SJCRH30 (cell line): Measurements from ENCODE around the gene SEC22A. TPM values are rescaled to one million over a fixed set of nuclear protein-coding genes. Genes with fewer than 3 reads are reported as not detected.

ENCODE experiments used
- DNase-seq, 2 experiments: peaks; one replicate each; pipeline ENCODE4 v3.0.0-alpha.2; 2015 to 2020
- H3K27ac ChIP-seq: fragments of 250-450 bp; sonication (Bioruptor Pico); 2 replicates; pipeline ENCODE4 v1.5.1; 2020; ENCODE audit warnings: mild to moderate bottlenecking, moderate library complexity
- H3K27me3 ChIP-seq: fragments of 250-450 bp; sonication (Bioruptor Pico); 2 replicates; pipeline ENCODE4 v1.5.1; 2020; ENCODE audit warnings: mild to moderate bottlenecking, moderate library complexity
- H3K36me3 ChIP-seq: fragments of 250-450 bp; sonication (Bioruptor Pico); 2 replicates; pipeline ENCODE4 v1.5.1; 2020; ENCODE audit warnings: mild to moderate bottlenecking, moderate library complexity
- H3K4me1 ChIP-seq: fragments of 250-450 bp; sonication (Bioruptor Pico); 2 replicates; pipeline ENCODE4 v1.5.1; 2020; ENCODE audit warnings: mild to moderate bottlenecking, moderate library complexity
- H3K4me3 ChIP-seq: fragments of 250-450 bp; sonication (Bioruptor Pico); 2 replicates; pipeline ENCODE4 v1.5.1; 2020; ENCODE audit warnings: mild to moderate bottlenecking, moderate library complexity
- H3K9me3 ChIP-seq: fragments of 250-450 bp; sonication (Bioruptor Pico); replicated peaks from 2 replicates; pipeline ENCODE4 v1.5.1; 2020; ENCODE audit warnings: mild to moderate bottlenecking, moderate library complexity
- total RNA-seq: library from RNA; depleted of rRNA; stranded (reverse); fragments of >200 nt; shearing (Covaris generic); gene quantifications from 2 replicates; pipeline ENCODE4 v1.2.3, GENCODE V29; 2014

Gene SEC22A
- total RNA-seq, 1 experiment from 2014 or later: 35.3 TPM

GRCh38 chr3:123263941-123264340 lies 62.2 kb downstream of the SEC22A start:
- Histone ChIP-seq H3K36me3 (peaks cover 4% of the 10 kb centered on the region; the same call in 1 of the 2 replicates), H3K4me3 (no peak overlapping the region), H3K4me1 (no peaks in the 10 kb centered on the region)

GRCh38 chr3:123267821-123268220 lies 66.1 kb downstream of the SEC22A start:
- H3K27me3 ChIP-seq: no peaks in the 10 kb centered on the region

More at GRCh38 chr3:123263941-123264340, 62.2 kb downstream of the SEC22A start:
- Histone ChIP-seq H3K27ac (no peak overlapping the region), H3K27me3 (no peaks in the 10 kb centered on the region), H3K9me3 (no peaks in the 10 kb centered on the region)
- no peak for DNase-seq

GRCh38 chr3:123270818-123271217 lies 69.1 kb downstream of the SEC22A start:
- H3K27me3 ChIP-seq: no peaks in the 10 kb centered on the region
- DNase-seq: no peak
- H3K9me3 ChIP-seq: no peaks in the 10 kb centered on the region
- peaks cover 4% of the 10 kb centered on the region; the same call in 1 of the 2 replicates for H3K36me3 ChIP-seq
- no peak overlapping the region for H3K4me3 ChIP-seq
- H3K4me1 ChIP-seq: no peaks in the 10 kb centered on the region
- H3K27ac ChIP-seq: no peak overlapping the region

More at GRCh38 chr3:123267821-123268220, 66.1 kb downstream of the SEC22A start:
- H3K27ac ChIP-seq: no peak overlapping the region
- H3K9me3 ChIP-seq: no peaks in the 10 kb centered on the region
- peaks cover 4% of the 10 kb centered on the region for H3K36me3 ChIP-seq
- no peak overlapping the region for H3K4me3 ChIP-seq
- DNase-seq: no peak
- H3K4me1 ChIP-seq: no peaks in the 10 kb centered on the region

DNA sequence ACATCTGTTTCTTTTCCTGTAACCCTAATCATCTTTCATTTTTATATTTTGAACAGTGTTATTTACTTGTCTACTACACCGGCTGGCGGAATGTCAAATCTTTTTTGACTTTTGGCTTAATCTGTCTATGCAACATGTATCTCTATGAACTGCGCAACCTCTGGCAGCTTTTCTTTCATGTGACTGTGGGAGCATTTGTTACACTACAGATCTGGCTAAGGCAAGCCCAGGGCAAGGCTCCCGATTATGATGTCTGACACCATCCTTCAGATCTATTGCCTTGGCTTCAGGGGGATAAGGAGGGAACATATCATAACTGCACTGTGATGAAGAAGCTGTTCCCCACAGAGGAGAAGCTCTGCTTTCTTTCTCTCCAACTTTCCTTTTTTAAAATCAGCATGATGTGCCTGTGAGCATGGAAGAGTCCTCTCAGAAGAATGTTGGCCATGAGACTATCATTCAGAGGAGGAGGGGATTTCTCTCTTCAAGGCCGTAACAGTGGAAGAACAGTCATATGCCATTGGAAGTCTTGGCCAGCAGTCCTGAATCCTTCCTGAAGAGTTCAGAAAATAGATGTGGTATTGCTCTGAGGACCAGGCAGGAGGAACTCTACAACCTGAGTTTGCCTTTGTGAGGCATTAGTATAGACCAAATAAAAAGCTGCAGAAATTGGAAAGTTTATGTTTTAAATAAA lies 69.9 kb downstream of the SEC22A start:
- Histone ChIP-seq H3K4me3 (no peak overlapping the region), H3K4me1 (no peaks in the 10 kb centered on the region), H3K9me3 (no peaks in the 10 kb centered on the region), H3K27me3 (no peaks in the 10 kb centered on the region), H3K27ac (no peak overlapping the region), H3K36me3 (peaks cover 4% of the 10 kb centered on the region; the same call in 1 of the 2 replicates)
- no peak for DNase-seq

DNA sequence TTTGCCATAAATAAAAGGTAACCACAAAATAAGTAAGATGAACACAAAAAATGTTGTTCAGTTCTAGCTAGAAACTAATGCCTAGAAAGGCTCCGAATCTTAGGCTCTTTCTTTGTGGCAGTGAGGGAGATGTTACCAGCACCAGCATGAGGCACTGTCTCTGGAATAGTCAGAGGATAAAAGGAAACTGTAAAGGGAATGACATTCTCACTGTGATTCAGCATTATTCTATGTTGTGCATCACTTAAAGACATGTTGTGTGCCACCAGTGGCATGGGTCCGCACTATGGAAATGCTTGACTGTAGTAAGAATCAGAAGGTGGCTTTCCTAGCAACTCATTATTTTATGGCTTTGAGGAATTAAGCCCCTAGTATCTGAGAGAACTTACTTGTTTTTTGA lies 70.8 kb downstream of the SEC22A start:
- Histone ChIP-seq H3K36me3 (peaks cover 4% of the 10 kb centered on the region; the same call in 1 of the 2 replicates), H3K4me1 (no peaks in the 10 kb centered on the region), H3K27ac (no peak overlapping the region), H3K9me3 (no peaks in the 10 kb centered on the region), H3K4me3 (no peak overlapping the region), H3K27me3 (no peaks in the 10 kb centered on the region)
- DNase-seq: no peak

GRCh38 chr3:123275691-123276090 lies 73.9 kb downstream of the SEC22A start:
- Histone ChIP-seq H3K9me3 (no peaks in the 10 kb centered on the region), H3K27ac (no peak overlapping the region), H3K27me3 (no peaks in the 10 kb centered on the region), H3K4me3 (no peak overlapping the region), H3K36me3 (no peaks in the 10 kb centered on the region; the same call in 1 of the 2 replicates), H3K4me1 (no peaks in the 10 kb centered on the region)
- DNase-seq: no peak

- Histone ChIP-seq H3K27me3 (no peaks in the 10 kb centered on the region), H3K36me3 (no peaks in the 10 kb centered on the region; the same call in 1 of the 2 replicates), H3K9me3 (no peaks in the 10 kb centered on the region), H3K4me3 (no peak overlapping the region), H3K4me1 (no peaks in the 10 kb centered on the region), H3K27ac (no peak overlapping the region)
- no peak for DNase-seq
These were observed 74.7 kb downstream of the SEC22A start for GRCh38 chr3:123276346-123277006.

DNA sequence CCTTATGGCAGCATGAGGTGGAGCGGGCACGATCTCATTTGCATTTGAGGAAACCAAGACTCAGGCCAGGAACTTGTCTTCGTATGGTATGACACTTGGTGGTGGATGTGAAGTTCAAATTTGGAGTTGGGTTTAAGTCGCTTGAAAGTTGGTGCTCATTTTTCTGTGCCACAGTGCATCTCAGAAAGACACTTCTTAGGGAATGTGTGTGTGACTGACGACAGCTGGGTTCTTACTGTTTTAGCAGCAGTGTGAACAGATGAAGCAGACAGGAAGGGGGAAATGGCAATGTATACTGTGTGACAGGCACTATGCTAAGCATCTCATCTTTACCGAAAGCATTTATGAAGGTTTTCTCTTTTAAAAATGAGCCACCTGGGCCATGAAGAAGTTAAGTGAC lies 75.4 kb downstream of the SEC22A start:
- Histone ChIP-seq H3K27me3 (no peaks in the 10 kb centered on the region), H3K9me3 (no peaks in the 10 kb centered on the region), H3K4me1 (no peaks in the 10 kb centered on the region), H3K36me3 (no peaks in the 10 kb centered on the region), H3K4me3 (no peak overlapping the region), H3K27ac (no peak overlapping the region)
- DNase-seq: no peak

GRCh38 chr3:123278446-123278845 lies 76.7 kb downstream of the SEC22A start:
- Histone ChIP-seq H3K36me3 (no peaks in the 10 kb centered on the region), H3K9me3 (no peaks in the 10 kb centered on the region), H3K27ac (no peak overlapping the region), H3K4me1 (no peaks in the 10 kb centered on the region), H3K4me3 (no peak overlapping the region), H3K27me3 (no peaks in the 10 kb centered on the region)
- DNase-seq: no peak

- Histone ChIP-seq H3K4me1 (no peaks in the 10 kb centered on the region), H3K27me3 (no peaks in the 10 kb centered on the region), H3K9me3 (no peaks in the 10 kb centered on the region), H3K27ac (no peak overlapping the region), H3K4me3 (no peak overlapping the region), H3K36me3 (no peaks in the 10 kb centered on the region)
- no peak for DNase-seq
These were observed 77.4 kb downstream of the SEC22A start for GRCh38 chr3:123279121-123279520.

- H3K27ac ChIP-seq: no peak overlapping the region
- no peaks in the 10 kb centered on the region for H3K9me3 ChIP-seq
- DNase-seq: no peak
- H3K36me3 ChIP-seq: no peaks in the 10 kb centered on the region
- no peak overlapping the region for H3K4me3 ChIP-seq
- no peaks in the 10 kb centered on the region for H3K27me3 ChIP-seq
- no peaks in the 10 kb centered on the region for H3K4me1 ChIP-seq
These were observed 79.7 kb downstream of the SEC22A start for GRCh38 chr3:123281406-123281805.

DNA sequence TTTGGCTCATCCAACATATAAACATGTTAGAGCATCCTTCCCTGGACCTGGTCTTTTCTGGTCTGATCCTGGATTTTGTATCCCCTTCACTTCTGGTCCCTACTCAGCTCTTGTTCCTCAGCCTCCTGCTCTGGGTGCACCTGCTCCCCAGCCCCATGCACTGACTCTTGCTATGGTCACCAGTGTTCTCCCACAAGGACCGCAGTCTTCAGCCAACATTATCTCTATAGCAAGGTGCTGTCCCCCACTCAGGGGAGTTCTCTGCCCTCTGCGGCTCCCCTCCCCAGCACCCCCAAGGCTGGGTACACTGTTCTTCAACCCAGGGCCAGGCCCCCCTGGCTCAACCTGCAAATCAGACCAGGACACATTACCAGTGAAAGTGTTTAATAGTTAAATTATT lies 80.2 kb downstream of the SEC22A start:
- DNase-seq: no peak
- no peak overlapping the region for H3K4me3 ChIP-seq
- H3K27ac ChIP-seq: no peak overlapping the region
- H3K9me3 ChIP-seq: no peaks in the 10 kb centered on the region
- no peaks in the 10 kb centered on the region for H3K36me3 ChIP-seq
- no peaks in the 10 kb centered on the region for H3K4me1 ChIP-seq
- no peaks in the 10 kb centered on the region for H3K27me3 ChIP-seq

DNA sequence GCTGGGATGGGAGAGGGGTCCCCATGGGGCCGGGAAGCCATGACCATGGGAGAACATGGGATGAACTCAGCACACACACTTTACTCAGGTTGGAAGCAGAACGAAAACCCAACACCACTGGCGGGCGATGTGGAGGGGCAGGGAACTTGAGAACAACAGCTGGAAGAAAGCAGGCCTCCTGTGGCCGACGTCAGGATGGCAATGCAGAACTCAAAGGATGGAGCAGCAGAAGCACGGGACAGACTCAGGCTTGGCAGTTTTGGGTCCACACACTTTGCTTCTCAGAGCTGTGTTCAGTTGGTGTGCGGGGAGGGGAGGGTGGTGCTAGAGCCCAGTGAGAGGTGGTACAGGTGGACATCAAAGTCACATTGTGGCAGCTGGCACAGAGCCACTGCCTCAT lies 80.7 kb downstream of the SEC22A start:
- H3K27ac ChIP-seq: no peak overlapping the region
- no peak overlapping the region for H3K4me3 ChIP-seq
- no peaks in the 10 kb centered on the region for H3K4me1 ChIP-seq
- no peaks in the 10 kb centered on the region for H3K27me3 ChIP-seq
- H3K36me3 ChIP-seq: no peaks in the 10 kb centered on the region
- no peaks in the 10 kb centered on the region for H3K9me3 ChIP-seq
- DNase-seq: no peak

DNA sequence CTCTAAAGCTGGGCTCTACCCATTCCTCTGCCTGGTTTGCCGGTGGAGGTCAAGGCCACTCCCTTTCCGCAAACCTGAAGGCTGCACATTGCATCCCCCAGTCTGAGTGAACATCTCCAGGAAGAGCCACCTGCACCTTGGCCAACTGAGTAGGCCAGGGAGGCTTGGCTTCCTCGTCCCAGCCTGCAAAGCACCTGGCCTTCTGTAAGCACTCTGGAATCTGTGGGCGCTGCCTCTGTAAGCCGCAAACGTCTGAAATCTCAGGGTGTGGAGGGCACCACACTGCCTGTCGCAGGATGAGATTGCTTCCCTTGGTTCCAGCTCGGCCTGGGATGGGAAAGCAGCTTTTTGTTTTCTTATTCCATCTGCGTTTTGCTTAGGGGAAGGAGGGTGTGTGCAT lies 81.3 kb downstream of the SEC22A start:
- H3K27me3 ChIP-seq: no peaks in the 10 kb centered on the region
- no peak overlapping the region for H3K4me3 ChIP-seq
- H3K4me1 ChIP-seq: no peaks in the 10 kb centered on the region
- no peak for DNase-seq
- H3K9me3 ChIP-seq: no peaks in the 10 kb centered on the region
- H3K27ac ChIP-seq: no peak overlapping the region
- H3K36me3 ChIP-seq: no peaks in the 10 kb centered on the region

GRCh38 chr3:123283657-123284398 lies 82.1 kb downstream of the SEC22A start:
- Histone ChIP-seq H3K4me3 (no peak overlapping the region), H3K27me3 (no peaks in the 10 kb centered on the region)
- no peak for DNase-seq

More at GRCh38 chr3:123283657-123284398, 82.1 kb downstream of the SEC22A start:
- Histone ChIP-seq H3K36me3 (no peaks in the 10 kb centered on the region), H3K9me3 (no peaks in the 10 kb centered on the region), H3K27ac (no peak overlapping the region), H3K4me1 (no peaks in the 10 kb centered on the region)
